ACC112 (cell line): ENCODE measurements around the gene MPPE1.

ENCODE experiments used
- H2AFZ ChIP-seq: fragments of 200-600 bp; sonication (generic); one replicate; pipeline ENCODE4 v1.6.0; 2017; ENCODE audit warnings: antibody characterized with exemption, low read length; ENCODE audit not compliant: unreplicated experiment
- H3K27ac ChIP-seq: fragments of 200-600 bp; sonication (generic); 2 replicates; pipeline ENCODE4 v1.5.1; 2014; ENCODE audit warnings: low read depth, mild to moderate bottlenecking, antibody characterized with exemption, low read length, moderate library complexity
- H3K27me3 ChIP-seq: fragments of 200-600 bp; sonication (generic); 2 replicates; pipeline ENCODE4 v1.6.1; 2014; ENCODE audit warnings: mild to moderate bottlenecking, antibody characterized with exemption, low read length, moderate library complexity, mixed read lengths; ENCODE audit not compliant: insufficient read depth
- H3K36me3 ChIP-seq: fragments of 200-600 bp; sonication (generic); 2 replicates; pipeline ENCODE4 v1.6.1; 2016; ENCODE audit warnings: mild to moderate bottlenecking, antibody characterized with exemption, low read length, moderate library complexity, mixed read lengths; ENCODE audit not compliant: insufficient read depth
- H3K4me1 ChIP-seq: fragments of 200-600 bp; sonication (generic); one replicate; pipeline ENCODE4 v1.6.1; 2016; ENCODE audit warnings: low read length, mixed read lengths; ENCODE audit not compliant: insufficient read depth, unreplicated experiment, control insufficient read depth
- H3K4me3 ChIP-seq: fragments of 200-600 bp; sonication (generic); 2 replicates; pipeline ENCODE4 v1.5.1; 2014; ENCODE audit warnings: mild to moderate bottlenecking, low read depth, low read length
- H3K79me2 ChIP-seq: fragments of 200-600 bp; sonication (generic); one replicate; pipeline ENCODE4 v1.6.0; 2016; ENCODE audit warnings: low read length; ENCODE audit not compliant: control insufficient read depth, unreplicated experiment, insufficient read depth

MPPE1 gene

GRCh38 chr18:11839556-11839955 lies 68.6 kb downstream of the MPPE1 start:
- Histone ChIP-seq H3K4me3 (no peak overlapping the region), H3K27me3 (no peaks in the 10 kb centered on the region), H3K4me1 (no peaks in the 10 kb centered on the region), H2AFZ (no peak overlapping the region), H3K27ac (no peak overlapping the region), H3K36me3 (no peaks in the 10 kb centered on the region), H3K79me2 (no peaks in the 10 kb centered on the region)

GRCh38 chr18:11834772-11835171 lies 73.3 kb downstream of the MPPE1 start:
- no peak overlapping the region for H3K4me3 ChIP-seq
- no peaks in the 10 kb centered on the region for H3K27me3 ChIP-seq
- no peaks in the 10 kb centered on the region for H3K36me3 ChIP-seq
- no peak overlapping the region for H2AFZ ChIP-seq
- no peaks in the 10 kb centered on the region for H3K4me1 ChIP-seq
- no peak overlapping the region for H3K27ac ChIP-seq
- H3K79me2 ChIP-seq: no peaks in the 10 kb centered on the region
